Measurements from ENCODE around the gene C6orf120.

Gene C6orf120

GRCh38 chr6:169751242-169752073 lies 49.5 kb downstream of the C6orf120 start, which contains the start of the genes DYNLT2 and ERMARD:
DYNLT2 (minus strand) TSS chr6:169751572; CDS start chr6:169751458, 114 bp downstream.
ERMARD (plus strand) TSS chr6:169751622; CDS start chr6:169751658, 36 bp downstream.
- ATAC-seq (ENCODE audit: low read depth) = peak; percentile 94
- Histone ChIP-seq H3K4me3 (ENCODE audit: severe bottlenecking) (peak within 1 kb of the TSS; percentile 96), H3K36me3 (ENCODE audit: low read depth) (peaks cover 26% of the 10 kb centered on the region), H3K9me3 (ENCODE audit: severe bottlenecking) (no peaks in the 10 kb centered on the region), H3K27me3 (ENCODE audit: insufficient read depth, poor library complexity, severe bottlenecking) (no peaks in the 10 kb centered on the region), H3K4me1 (ENCODE audit: insufficient read depth, poor library complexity, severe bottlenecking) (peaks cover 16% of the 10 kb centered on the region), H3K27ac (ENCODE audit: poor library complexity, severe bottlenecking) (peak within 1 kb of the TSS; percentile 70)
- TF ChIP-seq CTCF (IDR thresholded peaks at IDR 0.05; ENCODE audit: poor library complexity, severe bottlenecking) = peak; percentile 12
- peak; percentile 87 for DNase-seq (ENCODE audit: low spot score)

- no peak for TF ChIP-seq CTCF (IDR thresholded peaks at IDR 0.05; ENCODE audit: poor library complexity, severe bottlenecking)
- H3K27me3 ChIP-seq (ENCODE audit: insufficient read depth, poor library complexity, severe bottlenecking) = no peaks in the 10 kb centered on the region
- H3K4me1 ChIP-seq (ENCODE audit: insufficient read depth, poor library complexity, severe bottlenecking) = peaks cover 16% of the 10 kb centered on the region
- peak overlapping the region; percentile 96 for H3K4me3 ChIP-seq (ENCODE audit: severe bottlenecking)
- H3K36me3 ChIP-seq (ENCODE audit: low read depth) = peaks cover 33% of the 10 kb centered on the region
- H3K27ac ChIP-seq (ENCODE audit: poor library complexity, severe bottlenecking) = peak overlapping the region; percentile 70
- no peaks in the 10 kb centered on the region for H3K9me3 ChIP-seq (ENCODE audit: severe bottlenecking)
- DNase-seq (ENCODE audit: low spot score) (no peak), ATAC-seq (ENCODE audit: low read depth) (no peak)
Measured at GRCh38 chr6:169752074-169752623, 50.2 kb downstream of the C6orf120 start.

Data from RWPE2 (cell line).